ENCODE results near the gene LYL1. TPM values are rescaled to one million over a fixed set of nuclear protein-coding genes. Genes with fewer than 3 reads are reported as not detected.
A peak's percentile ranks its signal among the peaks of the same experiment; 100 is the strongest.

Gene LYL1
- total RNA-seq, 1 donor from 2014 or later, result 0.20 TPM

DNA sequence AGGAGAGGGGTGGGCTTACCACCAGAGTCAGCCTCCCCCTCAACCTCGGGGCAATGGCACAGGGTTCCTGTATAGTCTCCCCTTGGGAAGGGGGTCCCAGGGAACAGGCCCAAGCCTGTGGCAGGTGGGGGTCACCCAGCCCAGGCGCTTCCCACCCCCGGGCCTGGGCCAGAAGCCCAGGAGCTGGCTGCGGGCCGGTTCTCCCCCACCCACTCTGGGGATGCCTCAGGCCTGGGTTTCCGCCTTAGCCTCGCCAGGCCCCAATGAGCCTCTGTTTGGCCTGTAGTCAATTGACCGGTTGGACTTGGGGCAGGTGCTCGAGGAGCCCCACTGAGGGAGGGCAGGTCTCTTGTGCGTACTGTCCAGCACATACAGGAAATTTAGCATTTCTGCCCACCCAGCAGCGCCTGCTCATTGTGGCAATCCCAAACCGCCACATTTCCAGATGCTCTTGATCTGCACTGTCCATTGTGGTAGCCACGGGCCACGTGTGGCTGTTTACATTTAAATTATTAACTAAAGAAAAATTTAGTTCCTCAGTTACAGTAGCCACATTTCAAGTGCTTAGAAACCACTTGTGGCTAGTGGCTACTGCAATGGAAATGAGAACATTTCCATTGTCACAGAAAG, 9.9 kb downstream of the LYL1 start:
- peak; percentile 63 for DNase-seq (ENCODE audit: low read depth)

GRCh38 chr19:13092158-13092543, 10.5 kb downstream of the LYL1 start:
- no peak for DNase-seq (ENCODE audit: low read depth)

- peak; percentile 73 for DNase-seq (ENCODE audit: low read depth)
Measured at GRCh38 chr19:13091400-13092157, 11.1 kb downstream of the LYL1 start.

- no peak for DNase-seq (ENCODE audit: low read depth)
Measured at GRCh38 chr19:13090511-13091231, 12.0 kb downstream of the LYL1 start.

GRCh38 chr19:13089857-13090507, 12.7 kb downstream of the LYL1 start:
- no peak for DNase-seq (ENCODE audit: low read depth)

GRCh38 chr19:13089139-13089856, 13.4 kb downstream of the LYL1 start:
- no peak for DNase-seq (ENCODE audit: low read depth)

GRCh38 chr19:13087795-13088537, 14.7 kb downstream of the LYL1 start:
- DNase-seq (ENCODE audit: low read depth), result no peak

- DNase-seq (ENCODE audit: low read depth), result no peak
Measured at GRCh38 chr19:13087295-13087694, 15.4 kb downstream of the LYL1 start.

GRCh38 chr19:13086341-13086740, 16.3 kb downstream of the LYL1 start:
- no peak for DNase-seq (ENCODE audit: low read depth)

DNA sequence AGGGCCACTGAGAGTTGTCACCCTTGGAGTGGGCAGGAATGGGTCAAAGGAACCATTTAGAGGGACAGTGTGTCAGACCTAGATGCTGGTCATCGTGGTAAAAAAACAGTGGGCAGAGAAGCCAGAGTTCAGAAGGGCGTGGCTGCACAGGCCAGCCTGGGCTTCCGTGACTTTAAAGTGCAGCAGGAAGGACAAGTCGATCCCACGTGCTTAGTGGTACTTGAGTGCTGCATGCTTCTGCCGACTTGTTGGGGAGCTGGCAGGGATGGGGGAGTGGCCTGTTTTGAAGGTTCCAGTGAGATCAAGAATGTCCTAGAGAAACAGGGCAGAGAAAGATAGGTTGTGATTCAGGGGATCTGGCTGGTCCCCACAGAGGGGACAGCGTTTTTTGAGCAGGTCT, 17.0 kb downstream of the LYL1 start:
- no peak for DNase-seq (ENCODE audit: low read depth)

DNA sequence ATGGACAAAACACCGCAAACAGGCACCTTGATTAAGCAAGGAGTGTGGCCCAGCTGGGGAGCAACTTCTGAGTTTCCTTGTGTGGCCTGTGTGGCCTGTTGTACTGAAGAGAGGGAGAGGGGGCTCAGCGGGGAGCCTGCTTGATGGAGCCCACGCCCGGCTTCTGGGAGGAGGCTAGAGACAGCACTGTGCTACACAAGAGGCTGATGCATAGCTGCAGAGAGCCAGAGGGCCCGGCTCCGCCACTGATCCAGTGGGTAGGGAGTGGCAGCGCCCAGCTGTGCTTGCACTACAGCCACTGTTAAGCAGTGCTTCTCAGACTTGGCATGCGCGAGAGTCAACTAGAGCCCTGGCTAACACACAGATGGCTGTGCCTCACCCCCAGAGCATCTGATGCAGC, 19.0 kb downstream of the LYL1 start:
- no peak for DNase-seq (ENCODE audit: low read depth)

DNA sequence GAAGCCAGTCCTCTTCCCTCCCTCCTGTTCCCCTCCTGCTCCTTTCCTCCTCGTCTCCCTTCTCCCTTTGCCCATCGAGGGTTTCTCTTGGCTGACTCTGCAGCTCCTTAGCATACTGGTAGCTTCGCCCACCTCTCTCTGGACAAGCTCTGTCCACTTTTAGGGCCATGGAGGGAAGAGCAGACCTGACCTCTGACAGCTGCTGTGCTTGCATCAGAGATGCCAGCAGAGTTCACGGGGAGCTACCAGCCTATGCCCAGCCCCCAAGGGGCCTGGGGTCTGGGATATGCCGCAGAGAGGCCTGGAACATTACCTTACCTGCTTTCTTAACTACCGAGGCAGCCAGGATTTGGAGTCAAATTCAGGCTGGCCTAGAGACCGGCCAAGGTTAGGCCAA, 19.7 kb downstream of the LYL1 start:
- no peak for DNase-seq (ENCODE audit: low read depth)

DNA sequence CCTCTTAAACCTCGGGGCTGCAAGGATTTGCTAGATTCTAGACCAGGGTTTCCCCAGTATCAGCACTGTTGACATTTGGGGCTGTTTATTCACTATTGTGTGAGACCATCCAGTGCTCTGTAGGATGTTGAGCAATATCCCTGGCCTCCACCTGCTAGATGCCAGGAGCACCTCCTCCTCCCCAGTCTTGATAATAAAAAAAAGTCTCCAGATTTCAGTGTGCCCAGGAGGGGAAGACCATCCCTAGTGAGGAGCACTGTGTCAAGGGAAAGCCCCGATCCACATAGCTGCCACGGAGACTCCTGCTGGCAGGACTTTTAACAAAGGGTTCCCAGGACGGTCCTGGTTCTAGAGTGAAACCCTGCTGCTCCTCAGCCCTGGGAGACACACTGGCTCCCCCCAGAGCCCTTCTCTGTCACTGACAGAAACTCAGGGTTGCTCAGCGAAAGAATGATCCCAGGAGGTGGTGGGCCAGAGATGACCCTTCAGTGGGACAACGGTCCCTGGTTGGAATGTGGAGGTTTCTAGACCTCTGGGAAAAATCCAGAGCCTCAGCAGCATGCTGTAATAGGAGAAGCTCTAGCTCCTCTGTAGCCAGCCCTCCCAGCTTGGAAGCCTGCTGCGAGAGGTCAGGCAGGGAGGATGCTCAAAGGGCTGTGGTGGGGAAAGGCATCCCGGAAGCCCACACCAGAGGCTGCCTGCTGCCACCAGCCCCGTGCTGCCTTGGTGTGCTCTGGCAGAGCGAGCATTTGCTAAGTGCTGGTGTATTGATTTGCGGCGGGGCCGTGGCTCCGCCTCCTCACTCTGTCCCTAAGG, 20.3 kb downstream of the LYL1 start:
- peak; percentile 18 for DNase-seq (ENCODE audit: low read depth)

DNA sequence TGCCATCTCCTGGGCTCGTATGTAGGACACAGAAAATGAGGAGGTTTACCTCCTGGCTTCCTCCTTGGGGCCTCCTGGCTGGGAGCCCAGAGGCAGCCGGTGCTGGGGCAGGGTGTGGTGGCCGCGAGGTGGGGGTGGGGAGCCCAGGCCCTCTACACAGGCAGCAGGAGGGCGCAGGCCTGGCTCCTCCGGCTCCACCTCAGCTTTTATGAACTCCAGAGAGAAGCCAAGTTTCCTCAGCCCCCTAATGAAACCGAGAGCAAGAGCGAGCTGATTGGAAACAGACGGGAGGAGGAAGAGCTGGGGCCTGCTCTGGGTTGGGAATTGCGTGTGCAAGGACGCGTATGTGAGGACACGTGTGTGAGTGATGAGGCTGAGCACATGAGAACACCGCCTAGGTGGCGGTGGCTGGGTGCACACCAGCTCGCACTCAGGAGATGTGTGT, 23.1 kb downstream of the LYL1 start:
- DNase-seq (ENCODE audit: low read depth), result no peak

DNA sequence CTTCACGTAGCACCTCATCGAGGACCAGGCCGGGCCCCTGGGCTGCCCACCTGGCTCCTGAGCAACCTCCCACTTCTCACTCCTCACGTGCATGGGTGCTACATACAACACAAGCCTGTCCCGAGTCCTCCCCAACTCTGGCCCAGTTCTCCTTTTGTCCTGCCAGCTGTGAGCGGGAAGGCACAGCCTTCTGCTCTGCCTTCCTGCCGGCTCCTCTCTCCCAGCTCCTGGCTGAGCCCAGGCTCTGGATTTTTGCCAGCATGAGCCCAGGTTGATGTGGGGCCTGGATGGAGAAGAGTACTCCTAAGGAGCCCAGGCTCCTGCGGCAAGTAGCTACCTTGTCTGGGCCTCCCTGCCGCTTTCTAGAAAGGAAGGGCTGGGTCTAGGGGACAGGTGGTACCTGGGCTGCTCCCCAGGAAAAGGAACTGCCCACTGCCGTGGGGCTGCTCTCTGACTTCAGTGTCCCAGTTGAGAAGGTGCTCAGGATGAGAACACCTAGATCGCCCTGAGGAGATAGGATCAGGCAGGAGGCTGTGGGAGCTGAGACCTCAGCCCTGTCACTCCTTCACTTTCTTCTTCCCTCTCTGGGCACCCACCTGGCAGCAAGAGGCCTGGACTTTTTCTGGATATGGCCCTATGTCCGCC, 23.6 kb downstream of the LYL1 start:
- DNase-seq (ENCODE audit: low read depth), result no peak

DNA sequence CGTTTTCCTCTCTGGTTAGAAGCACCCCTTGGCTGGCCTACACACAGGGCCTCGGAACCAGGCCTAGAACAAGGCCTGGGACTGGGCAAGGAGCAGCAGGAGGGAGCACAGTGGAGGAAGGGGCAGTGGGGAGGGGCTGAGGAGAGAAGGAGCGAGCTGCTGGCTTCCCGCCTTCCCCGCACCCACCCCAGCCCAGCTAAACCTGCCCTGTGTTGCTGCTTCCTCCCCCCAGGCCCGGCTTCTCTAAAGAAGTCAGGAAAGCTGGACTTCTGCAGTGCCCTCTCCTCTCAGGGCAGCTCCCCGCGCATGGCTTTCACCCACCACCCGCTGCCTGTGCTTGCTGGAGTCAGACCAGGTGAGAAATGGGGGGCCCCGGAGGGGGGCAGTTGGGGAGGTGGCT, 24.3 kb downstream of the LYL1 start:
- no peak for DNase-seq (ENCODE audit: low read depth)

DNA sequence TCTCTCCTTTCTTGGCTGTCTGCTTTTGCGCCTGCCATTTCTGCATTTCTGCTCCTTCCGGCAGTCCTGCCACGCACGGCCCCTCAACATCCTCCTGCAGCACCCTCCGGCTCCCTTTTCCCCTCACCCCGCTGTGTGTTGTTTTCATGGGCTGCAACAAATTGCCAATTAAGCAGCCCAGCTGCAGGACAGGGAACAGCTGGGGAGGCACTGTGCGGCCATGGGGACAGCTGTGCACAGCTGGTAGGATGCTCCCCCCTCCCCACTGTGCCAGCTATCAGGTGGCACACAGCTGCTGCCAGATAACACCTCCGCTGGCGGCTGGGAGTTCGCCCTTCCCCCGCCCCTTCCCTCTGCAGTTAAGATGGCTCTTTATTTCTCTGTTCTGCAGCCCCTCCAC, 25.4 kb downstream of the LYL1 start:
- no peak for DNase-seq (ENCODE audit: low read depth)

GRCh38 chr19:13076787-13077186, 25.9 kb downstream of the LYL1 start:
- no peak for DNase-seq (ENCODE audit: low read depth)

DNA sequence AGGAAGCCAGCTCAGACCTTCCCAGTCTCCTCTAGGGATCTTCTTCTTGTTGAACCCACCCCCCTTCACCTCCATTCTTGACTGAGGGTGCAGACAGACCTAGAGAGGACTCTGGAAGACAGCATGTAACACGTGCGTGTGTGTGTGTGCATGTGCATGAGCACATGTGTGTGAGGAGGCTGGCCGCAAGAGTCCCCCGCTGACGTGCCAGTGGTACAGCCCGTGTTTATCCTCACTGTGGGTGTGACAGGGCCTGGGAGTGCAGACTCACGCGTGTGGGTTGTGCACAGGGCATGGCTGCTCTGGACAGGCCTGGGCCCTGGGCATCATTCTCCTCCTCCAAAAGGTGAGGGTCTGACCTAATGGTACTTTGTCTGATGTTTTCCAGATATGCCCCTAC, 26.3 kb downstream of the LYL1 start:
- DNase-seq (ENCODE audit: low read depth), result no peak

- DNase-seq (ENCODE audit: low read depth), result no peak
Measured at GRCh38 chr19:13074378-13074777, 28.3 kb downstream of the LYL1 start.

Measured in renal cortical epithelial cell (primary cell).